ENCODE results near the gene POLR1D.

The POLR1D gene

GRCh38 chr13:27641711-27642502 lies 20.2 kb downstream of the POLR1D start:
- DNase-seq: no peak

- DNase-seq: no peak
These were observed 21.8 kb downstream of the POLR1D start for GRCh38 chr13:27643334-27644132.

GRCh38 chr13:27644302-27644701 lies 22.6 kb downstream of the POLR1D start:
- no peak for DNase-seq

GRCh38 chr13:27650312-27650711 lies 28.6 kb downstream of the POLR1D start:
- no peak for DNase-seq

- no peak for DNase-seq
These were observed 32.4 kb downstream of the POLR1D start for GRCh38 chr13:27654059-27654458.

GRCh38 chr13:27654816-27655215 lies 33.1 kb downstream of the POLR1D start:
- DNase-seq: no peak

- DNase-seq: no peak
These were observed 36.0 kb downstream of the POLR1D start for GRCh38 chr13:27657724-27658123.

- no peak for DNase-seq
These were observed 36.9 kb downstream of the POLR1D start for GRCh38 chr13:27658546-27658945.

GRCh38 chr13:27659145-27659865 lies 37.6 kb downstream of the POLR1D start:
- DNase-seq: no peak

GRCh38 chr13:27660511-27660910 lies 38.8 kb downstream of the POLR1D start:
- no peak for DNase-seq

GRCh38 chr13:27661017-27661416 lies 39.3 kb downstream of the POLR1D start:
- no peak for DNase-seq

GRCh38 chr13:27662738-27663470 lies 41.2 kb downstream of the POLR1D start:
- DNase-seq: no peak

GRCh38 chr13:27663947-27664346 lies 42.3 kb downstream of the POLR1D start:
- no peak for DNase-seq

- no peak for DNase-seq
These were observed 43.6 kb downstream of the POLR1D start for GRCh38 chr13:27665333-27665732.

GRCh38 chr13:27665761-27666160 lies 44.1 kb downstream of the POLR1D start:
- no peak for DNase-seq

GRCh38 chr13:27666951-27667350 lies 45.3 kb downstream of the POLR1D start:
- DNase-seq: no peak

- no peak for DNase-seq
These were observed 46.3 kb downstream of the POLR1D start for GRCh38 chr13:27667946-27668345.

GRCh38 chr13:27670861-27671260 lies 49.2 kb downstream of the POLR1D start:
- DNase-seq: no peak

- DNase-seq: no peak
These were observed 50.3 kb downstream of the POLR1D start for GRCh38 chr13:27672025-27672424.

Measured in inflammatory macrophage treated with lipopolysaccharide for 4 hours (primary cell).